HG03460 (cell line): ENCODE results near the gene C2CD2.

ENCODE experiments used
- ATAC-seq: cut with Tn5 transposase; IDR thresholded peaks from one replicate; pipeline ENCODE4 v1.9.1; 2021; ENCODE audit not compliant: unreplicated experiment

The C2CD2 gene

GRCh38 chr21:41890355-41890754 is 63.5 kb downstream of the C2CD2 start:
- ATAC-seq, result no peak

- no peak for ATAC-seq
Measured at GRCh38 chr21:41888749-41889376, 65.0 kb downstream of the C2CD2 start.

- no peak for ATAC-seq
Measured at GRCh38 chr21:41887667-41888066, 66.2 kb downstream of the C2CD2 start.

- no peak for ATAC-seq
Measured at GRCh38 chr21:41886328-41886727, 67.5 kb downstream of the C2CD2 start.

GRCh38 chr21:41885341-41886024 is 68.3 kb downstream of the C2CD2 start:
- no peak for ATAC-seq

GRCh38 chr21:41884501-41885030 is 69.3 kb downstream of the C2CD2 start:
- no peak for ATAC-seq

- no peak for ATAC-seq
Measured at GRCh38 chr21:41883582-41883981, 70.2 kb downstream of the C2CD2 start.

GRCh38 chr21:41881051-41881450 is 72.8 kb downstream of the C2CD2 start:
- ATAC-seq, result no peak

GRCh38 chr21:41880153-41880552 is 73.7 kb downstream of the C2CD2 start:
- no peak for ATAC-seq

- ATAC-seq, result peak; percentile 64
Measured at GRCh38 chr21:41879190-41879998, 74.4 kb downstream of the C2CD2 start, which contains the start of gene PRDM15. Gene PRDM15 (minus strand): TSS chr21:41879344. CDS start chr21:41860363, 18,981 bp downstream.

GRCh38 chr21:41878831-41879189 is 75.0 kb downstream of the C2CD2 start:
- ATAC-seq, result peak; percentile 45

- ATAC-seq, result peak; percentile 24
Measured at GRCh38 chr21:41877901-41878830, 75.7 kb downstream of the C2CD2 start.

- no peak for ATAC-seq
Measured at GRCh38 chr21:41876928-41877652, 76.7 kb downstream of the C2CD2 start.

GRCh38 chr21:41876396-41876795 is 77.4 kb downstream of the C2CD2 start:
- ATAC-seq, result no peak

GRCh38 chr21:41875086-41875485 is 78.7 kb downstream of the C2CD2 start:
- no peak for ATAC-seq

GRCh38 chr21:41874611-41875010 is 79.2 kb downstream of the C2CD2 start:
- ATAC-seq, result no peak

GRCh38 chr21:41873426-41873825 is 80.4 kb downstream of the C2CD2 start:
- no peak for ATAC-seq

- ATAC-seq, result no peak
Measured at GRCh38 chr21:41873005-41873404, 80.8 kb downstream of the C2CD2 start.

GRCh38 chr21:41871293-41872030 is 82.4 kb downstream of the C2CD2 start:
- no peak for ATAC-seq
